Measurements from ENCODE around the gene HRH2.
"Not testable (repeated sequence)": the region's sequence is repeated elsewhere in the genome, so short reads cannot be mapped to it uniquely, and the experiment has no call there.

HRH2 gene

DNA sequence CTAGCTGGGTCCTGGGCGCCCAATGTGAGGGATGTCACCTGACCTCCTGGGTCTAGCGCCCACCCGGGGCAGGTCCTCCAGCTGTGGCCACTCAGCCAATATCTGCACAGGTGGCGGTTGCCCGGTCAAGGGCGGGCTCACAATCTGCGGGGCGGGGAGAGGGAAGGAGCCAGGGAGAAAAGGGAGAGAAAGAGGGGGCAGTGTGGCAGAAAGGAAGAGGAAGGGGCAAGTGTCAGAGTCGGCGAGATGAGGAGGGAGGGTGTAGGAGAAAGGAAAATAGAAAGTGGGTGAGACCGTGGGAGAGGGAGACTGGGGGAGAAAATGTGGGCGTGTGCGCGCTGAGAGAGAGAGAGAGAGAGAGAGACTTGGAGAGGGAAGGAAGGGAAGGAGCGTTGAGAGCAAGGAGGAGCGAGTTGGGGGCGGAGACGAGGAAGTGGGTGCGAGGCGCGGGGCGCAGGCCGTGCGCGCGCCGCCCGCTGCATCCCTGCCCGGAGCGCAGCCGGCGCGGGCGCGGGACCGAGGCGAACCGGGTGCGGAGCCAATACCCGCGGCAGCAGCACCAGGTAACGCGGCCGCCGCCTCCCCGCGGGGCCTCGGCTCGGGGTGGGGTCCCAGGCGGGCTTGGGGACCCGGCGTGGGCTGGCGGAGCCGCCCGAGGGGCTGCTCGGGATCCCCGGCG, at the start of gene HRH2:
Gene HRH2 (plus strand): TSS at position 479 of the 679 bp plus-strand sequence. CDS start 25,163 bp downstream, outside the sequence.
- DNase-seq (ENCODE audit: low read depth in 2 of 2), result no peak

GRCh38 chr5:175609526-175609925, 48.3 kb upstream of the HRH2 start:
- DNase-seq (ENCODE audit: low read depth in 2 of 2), result no peak

- DNase-seq (ENCODE audit: low read depth in 2 of 2), result no peak
Observed at GRCh38 chr5:175610381-175610780, 47.5 kb upstream of the HRH2 start.

GRCh38 chr5:175610898-175611297, 47.0 kb upstream of the HRH2 start:
- no peak for DNase-seq (ENCODE audit: low read depth in 2 of 2)

DNA sequence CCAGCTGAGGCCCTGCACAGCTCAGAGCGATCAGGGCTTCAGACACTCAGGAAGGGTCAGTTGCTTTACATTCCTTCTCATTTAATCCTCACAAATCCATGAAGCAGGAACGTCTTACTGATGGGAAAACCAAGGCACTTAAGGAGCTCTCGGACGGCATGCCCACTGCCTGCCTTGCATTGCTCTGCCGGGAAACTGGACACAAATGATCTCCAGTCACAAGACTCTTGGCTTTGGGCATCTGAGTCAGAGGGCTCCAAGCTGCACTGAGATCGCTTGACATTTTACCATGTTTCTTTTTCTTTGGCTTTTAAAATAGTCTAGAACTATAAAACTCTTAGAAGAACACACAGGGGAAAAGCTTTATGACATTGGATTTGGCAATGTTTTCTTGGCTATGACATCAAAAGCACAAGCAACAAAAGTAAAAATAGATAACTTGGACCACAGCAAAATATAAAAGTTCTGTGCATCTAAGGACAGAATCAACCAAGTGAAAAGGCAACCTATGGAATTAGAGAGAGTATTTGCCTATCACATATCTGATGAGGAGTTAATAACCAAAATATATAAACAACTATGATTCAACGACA, 43.6 kb upstream of the HRH2 start:
- DNase-seq (ENCODE audit: low read depth in 2 of 2), result no peak

GRCh38 chr5:175614861-175615260, 43.0 kb upstream of the HRH2 start:
- DNase-seq (ENCODE audit: low read depth in 2 of 2), result no peak

DNA sequence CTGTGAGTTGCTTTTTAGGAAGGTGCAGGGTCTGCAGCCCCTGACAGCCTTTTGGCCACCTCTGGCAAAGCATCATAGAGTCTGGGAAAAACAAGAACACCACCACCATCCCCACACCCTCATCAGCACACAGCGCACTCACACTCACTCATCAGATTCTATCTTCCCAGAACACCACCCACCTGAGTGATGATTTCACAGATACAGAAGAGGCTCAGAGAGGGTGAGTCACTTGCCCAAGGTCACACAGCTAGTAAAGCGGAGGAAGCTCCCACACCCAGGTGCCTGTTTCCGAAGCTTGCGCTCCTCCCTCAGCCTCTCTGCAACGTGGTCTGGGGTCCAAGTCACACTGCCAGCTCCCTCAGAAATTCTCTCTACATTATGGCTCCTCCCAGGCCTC, 41.8 kb upstream of the HRH2 start:
- DNase-seq (ENCODE audit: low read depth in 2 of 2), result no peak

GRCh38 chr5:175616527-175616926, 41.3 kb upstream of the HRH2 start:
- DNase-seq (ENCODE audit: low read depth in 2 of 2), result not testable (repeated sequence)

- no peak for DNase-seq (ENCODE audit: low read depth in 2 of 2)
Observed at GRCh38 chr5:175617447-175617846, 40.4 kb upstream of the HRH2 start.

DNA sequence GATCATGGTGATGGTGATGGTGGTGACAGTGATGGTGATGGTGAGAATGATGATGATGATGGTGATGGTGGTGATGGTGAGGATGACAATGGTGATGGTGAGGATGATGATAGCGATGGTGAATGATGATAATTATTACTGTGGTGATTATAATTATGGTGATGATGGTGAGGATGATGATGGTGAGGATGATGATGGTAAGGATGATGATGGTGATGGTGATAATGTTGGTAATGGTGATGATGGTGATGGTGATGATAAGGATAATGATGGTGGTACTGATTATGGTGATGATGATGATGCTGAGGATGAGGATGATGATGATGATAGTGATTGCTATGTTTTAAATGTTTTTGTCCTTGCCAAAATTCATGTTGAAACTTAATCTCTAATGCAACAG, 37.3 kb upstream of the HRH2 start:
- no peak for DNase-seq (ENCODE audit: low read depth in 2 of 2)

- DNase-seq (ENCODE audit: low read depth in 2 of 2), result no peak
Observed at GRCh38 chr5:175621971-175622370, 35.9 kb upstream of the HRH2 start.

DNA sequence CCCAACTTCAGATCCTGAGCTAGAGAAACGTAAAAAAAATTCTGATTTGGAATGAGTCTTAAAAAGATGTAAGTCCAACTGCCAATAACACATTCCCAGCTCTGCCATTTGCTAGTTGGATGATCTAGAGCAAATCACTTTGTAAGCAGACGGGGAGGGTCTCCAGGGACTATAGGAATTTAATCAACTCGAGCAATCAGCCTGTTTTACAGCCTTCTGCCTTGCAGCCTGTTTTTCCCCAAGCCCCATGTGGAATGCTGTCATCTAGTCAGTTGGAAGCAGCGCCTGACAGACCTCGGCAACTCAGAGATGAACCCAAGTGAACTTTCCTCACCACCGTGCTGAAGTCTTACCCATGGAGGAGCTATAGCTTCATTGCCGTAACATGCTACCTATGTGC, 34.8 kb upstream of the HRH2 start:
- DNase-seq (ENCODE audit: low read depth in 2 of 2), result no peak

GRCh38 chr5:175624316-175624715, 33.6 kb upstream of the HRH2 start:
- no peak for DNase-seq (ENCODE audit: low read depth in 2 of 2)

DNA sequence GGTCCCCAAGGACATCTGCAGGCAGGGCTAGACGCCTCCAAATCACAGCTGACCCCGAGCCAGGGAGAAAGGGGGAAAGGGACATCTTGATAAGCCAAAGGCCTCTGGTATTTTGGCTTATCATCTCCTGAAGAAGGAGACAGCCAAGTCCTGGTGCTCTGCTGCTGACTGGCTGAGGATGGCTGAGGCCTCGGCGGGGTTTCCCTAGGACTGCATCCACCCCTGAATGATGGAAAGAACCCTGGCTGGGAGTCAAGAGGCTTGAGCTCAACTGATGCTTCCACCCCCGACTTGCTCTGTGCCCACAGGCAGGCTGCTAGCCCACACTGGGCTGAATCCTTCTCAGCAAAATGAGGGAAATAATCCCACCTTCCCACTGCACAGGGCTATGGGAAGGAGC, 30.9 kb upstream of the HRH2 start:
- DNase-seq (ENCODE audit: low read depth in 2 of 2), result no peak

- DNase-seq (ENCODE audit: low read depth in 2 of 2), result no peak
Observed at GRCh38 chr5:175627739-175628138, 30.1 kb upstream of the HRH2 start.

- no peak for DNase-seq (ENCODE audit: low read depth in 2 of 2)
Observed at GRCh38 chr5:175628668-175629067, 29.2 kb upstream of the HRH2 start.

DNA sequence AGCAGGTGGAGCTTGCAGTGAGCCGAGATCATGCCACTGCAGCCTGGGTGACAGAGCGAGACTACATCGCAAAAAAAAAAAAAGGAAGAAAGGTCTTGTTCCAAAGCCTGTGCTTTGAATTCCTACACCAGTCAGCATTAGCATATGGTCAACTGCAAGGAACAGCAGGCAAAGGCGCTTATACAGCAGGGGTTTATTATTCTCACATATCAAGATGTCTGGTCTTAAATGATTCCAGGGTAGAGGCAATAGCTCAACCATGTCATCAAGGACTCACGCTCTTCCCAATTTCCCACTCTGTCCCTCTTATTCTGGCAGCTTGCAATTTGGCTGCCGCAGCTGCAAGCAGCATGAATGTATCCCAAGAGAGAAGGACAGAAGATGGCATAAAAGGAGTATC, 28.6 kb upstream of the HRH2 start:
- no peak for DNase-seq (ENCODE audit: low read depth in 2 of 2)

DNA sequence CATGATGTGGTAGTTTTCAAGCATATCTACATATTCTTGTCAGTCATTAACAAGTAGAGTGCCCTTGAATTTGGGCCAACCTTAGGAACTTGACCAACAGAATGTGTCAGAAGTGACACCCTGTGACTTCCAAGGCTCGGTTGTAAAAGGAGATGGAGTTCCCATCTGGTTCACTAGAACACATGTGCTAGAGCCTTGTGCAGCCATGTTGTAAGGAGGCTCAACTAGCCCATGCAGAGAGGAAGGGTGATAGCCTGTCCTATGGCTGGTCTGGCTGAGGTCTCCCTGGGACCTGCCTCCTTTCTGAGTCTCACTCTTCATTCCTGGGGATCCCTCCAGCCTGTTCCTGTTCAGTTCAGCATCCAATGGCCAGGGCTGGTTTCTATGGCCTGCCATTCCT, 28.1 kb upstream of the HRH2 start:
- DNase-seq (ENCODE audit: low read depth in 2 of 2), result no peak

DNA sequence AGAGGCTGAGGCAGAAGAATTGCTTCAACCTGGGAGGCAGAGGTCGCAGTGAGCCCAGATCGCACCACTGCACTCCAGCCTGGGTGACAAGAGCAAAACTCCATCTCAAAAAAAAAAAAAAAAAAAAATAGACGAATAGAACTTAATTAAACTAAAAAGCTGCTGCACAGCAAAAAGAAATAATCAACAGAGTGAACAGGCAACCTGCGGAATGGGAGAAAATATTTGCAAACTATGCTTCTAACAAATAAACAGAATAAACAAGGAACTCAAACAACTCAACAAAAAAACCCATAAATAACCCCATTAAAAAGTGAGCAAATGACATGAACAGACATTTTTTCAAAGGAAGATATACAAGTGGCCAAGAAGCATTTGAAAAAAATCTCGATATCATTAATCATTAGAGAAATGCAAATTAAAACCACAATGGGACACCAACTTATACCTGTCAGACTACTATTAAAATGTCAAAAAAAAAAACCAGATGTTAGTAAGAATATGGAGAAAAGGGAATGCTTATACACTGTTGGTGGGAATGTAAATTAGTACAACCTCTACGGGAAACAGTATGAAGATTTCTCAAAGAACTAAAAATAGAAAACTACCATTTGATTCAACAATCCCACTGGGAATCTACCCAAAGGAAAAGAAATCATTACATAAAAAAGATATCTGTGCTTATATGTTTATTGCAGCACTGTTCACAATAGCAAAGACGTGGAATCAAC, 21.9 kb upstream of the HRH2 start:
- DNase-seq (ENCODE audit: low read depth in 2 of 2), result no peak

DNA sequence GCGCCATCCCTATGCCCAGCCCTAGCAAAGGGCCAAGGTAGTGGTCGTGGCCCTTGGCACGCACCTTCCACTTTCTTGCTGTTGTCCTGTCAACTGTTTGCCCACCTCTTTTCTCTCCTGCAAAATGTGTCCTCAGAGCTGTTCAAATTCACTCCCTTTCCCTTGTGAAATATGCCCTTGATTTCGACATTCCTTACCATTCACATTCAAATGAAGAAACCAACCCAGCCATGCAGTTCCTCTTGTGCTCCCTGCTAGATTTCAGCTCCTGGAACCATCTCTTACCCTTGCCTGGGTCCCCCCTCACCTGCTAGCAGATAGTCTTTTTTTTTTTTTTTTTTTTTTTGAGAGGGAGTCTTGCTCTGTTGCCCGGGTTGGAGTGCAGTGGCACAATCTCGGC, 19.6 kb upstream of the HRH2 start:
- no peak for DNase-seq (ENCODE audit: low read depth in 2 of 2)

GRCh38 chr5:175640106-175640775, 17.6 kb upstream of the HRH2 start:
- no peak for DNase-seq (ENCODE audit: low read depth in 2 of 2)

DNA sequence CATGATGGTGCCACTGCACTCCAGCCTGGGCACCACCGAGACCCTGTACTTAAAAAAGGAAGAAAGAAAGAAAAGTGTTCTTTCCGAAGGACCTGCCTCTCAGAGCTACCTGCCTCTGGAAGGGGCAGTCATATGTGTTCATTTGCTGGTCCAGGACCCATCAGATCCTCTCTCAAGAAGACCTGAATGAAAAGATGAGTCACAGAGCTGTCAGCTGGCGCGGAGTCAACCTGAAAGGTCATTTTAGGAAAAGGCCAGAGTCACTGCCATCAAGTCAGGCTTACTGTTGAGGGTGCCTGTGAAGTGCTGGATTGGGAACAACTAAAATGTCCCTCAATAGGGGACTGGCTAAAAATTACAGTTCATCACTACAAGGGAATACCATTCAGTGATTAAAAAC, 14.9 kb upstream of the HRH2 start:
- DNase-seq (ENCODE audit: low read depth in 2 of 2), result no peak

GRCh38 chr5:175646251-175646650, 11.6 kb upstream of the HRH2 start:
- DNase-seq (ENCODE audit: low read depth in 2 of 2), result no peak
